Activated CD8-positive, alpha-beta memory T cell treated with anti-CD3 and anti-CD28 coated beads for 24 hours (primary cell): ENCODE measurements around the gene TMEM182.

ENCODE experiments used
- DNase-seq: peaks from one replicate; pipeline ENCODE4 v3.0.0-alpha.2; 2020

Gene TMEM182

GRCh38 chr2:102803041-102803896, 41.4 kb downstream of the TMEM182 start:
- no peak for DNase-seq

GRCh38 chr2:102803897-102804217, 42.0 kb downstream of the TMEM182 start:
- DNase-seq = no peak

DNA sequence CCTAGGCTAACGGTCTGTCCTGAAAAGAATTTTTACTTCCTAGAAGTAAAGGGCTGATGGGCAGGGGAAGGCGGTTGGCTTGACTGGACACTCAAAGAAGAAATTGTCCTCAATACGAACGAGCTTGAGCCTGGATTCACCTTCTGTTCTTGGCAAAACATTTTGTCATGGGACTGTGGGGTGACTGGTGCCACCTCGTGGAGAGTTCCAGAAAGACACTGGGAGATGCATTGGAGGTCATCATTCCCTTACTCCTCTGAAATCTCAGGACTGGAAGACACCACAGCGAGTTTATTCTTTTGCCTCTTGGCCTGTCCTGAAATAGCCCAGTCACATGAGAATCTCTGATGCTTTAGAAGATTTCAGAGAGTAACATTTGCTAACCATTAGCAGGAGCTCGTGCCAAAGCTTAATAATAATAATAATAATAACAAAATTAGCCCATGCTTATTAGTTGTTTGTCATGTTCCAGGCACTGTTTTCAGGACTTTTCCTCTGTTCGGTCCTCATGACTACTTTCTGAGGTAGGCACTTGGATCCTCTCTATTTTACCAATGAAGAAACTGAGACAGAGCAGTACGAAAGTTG, 44.5 kb downstream of the TMEM182 start:
- DNase-seq = peak; percentile 71

DNA sequence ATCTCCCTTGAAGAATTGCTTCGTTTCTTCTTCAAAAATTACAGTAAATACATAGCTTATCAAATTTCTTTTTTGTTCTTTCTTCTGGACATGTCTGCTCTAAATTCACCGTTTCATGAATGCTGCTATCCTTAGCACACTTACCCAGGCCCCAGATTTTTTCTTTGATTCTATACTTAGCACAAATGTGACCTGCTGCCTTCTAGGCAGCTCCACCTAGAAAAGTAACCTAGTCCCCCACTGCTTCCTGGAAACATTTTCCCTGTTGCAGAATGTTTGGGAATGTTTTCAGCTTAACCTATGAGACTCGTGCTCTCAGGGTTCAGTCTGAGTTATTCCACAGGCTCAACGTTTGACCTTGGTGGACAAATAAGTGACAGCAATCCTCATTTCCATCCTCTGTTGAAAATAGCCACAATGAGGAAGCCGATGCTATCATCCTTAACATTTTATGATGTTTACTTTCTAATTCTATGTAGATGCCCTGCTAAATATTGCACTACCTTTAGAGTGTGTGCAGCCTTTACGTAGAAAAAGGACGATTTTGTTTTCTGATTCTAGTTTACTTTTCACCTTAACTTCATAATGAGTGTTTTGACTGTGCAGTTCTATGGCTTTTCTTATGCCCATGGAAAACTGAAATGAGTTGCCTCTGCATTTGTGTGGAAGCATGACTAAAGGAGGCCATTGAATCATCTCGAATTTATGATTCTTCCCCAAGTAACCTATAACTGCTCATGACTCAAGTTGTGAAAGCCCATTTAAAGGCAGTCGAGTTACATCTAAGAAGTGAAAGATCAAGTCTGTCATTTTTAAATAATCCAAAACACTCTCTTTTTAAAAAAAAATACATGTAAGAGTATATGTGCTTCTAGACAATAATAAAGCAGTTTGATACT, 47.7 kb downstream of the TMEM182 start:
- DNase-seq = no peak

DNA sequence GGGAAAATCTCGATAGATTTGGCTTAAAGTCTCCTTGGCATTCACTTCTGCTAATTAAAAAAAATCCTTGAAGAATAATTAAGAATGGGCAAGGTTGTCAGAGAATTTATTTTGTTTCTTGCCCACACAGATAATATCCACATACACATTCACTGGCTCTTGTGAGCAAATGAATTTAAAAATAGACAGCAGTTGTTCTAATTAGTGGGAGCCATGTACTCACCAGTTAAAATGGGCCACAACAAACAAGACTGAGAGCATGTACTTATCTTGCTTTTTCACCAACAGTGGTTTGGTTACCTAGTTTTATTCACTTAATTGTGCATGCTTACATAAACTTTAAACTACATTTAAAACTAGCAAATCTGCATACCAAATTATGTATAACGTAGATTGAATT, 53.5 kb downstream of the TMEM182 start:
- no peak for DNase-seq

DNA sequence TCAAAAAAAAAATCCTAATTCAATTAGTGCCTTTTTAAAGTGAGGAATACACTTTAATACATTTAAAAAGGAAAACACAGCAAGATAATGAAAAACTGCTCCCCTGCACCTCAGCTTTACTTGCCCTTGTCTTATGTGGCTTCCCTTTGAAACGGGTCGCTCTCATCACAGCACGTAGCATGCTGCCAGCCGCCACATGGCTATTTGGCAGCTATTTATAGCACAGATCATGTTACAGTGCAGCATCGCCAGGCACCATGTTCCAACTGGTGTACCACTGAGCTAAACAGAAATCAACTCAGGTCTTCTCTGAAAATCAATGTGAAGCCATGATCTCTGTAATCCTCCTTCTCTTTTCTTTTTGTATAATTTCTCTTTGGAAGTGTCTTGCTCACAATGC, 65.1 kb downstream of the TMEM182 start:
- no peak for DNase-seq

- DNase-seq = no peak
These were observed 71.0 kb downstream of the TMEM182 start for GRCh38 chr2:102832789-102833188.

GRCh38 chr2:102834523-102835273, 72.9 kb downstream of the TMEM182 start:
- no peak for DNase-seq

DNA sequence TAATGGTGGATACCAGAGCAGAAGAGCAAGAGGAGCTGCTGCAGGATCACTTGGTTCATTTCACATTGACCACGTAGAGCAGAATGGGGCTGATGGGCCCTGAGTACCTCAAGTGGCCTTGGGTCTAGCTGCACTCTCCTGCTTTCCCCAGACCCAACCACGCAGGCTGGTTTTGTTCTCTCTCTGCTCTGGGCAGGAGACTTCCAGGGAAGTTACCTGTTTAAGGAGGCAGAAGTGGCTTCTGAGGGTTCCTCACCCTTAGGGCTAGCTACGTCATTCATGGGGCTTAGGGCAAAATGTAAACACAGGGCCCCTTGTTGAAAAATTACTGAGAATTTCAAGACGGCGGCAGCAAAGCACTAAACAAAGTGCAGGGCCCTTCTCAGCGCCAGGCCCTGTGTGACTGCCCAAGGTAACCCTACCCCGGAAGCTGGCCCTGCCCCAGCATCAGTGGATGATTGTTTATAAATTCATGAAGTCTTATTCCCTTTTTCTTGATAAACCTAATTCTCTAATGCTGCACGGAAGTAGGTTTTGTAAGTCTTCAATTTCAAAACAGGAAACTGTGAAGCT, 75.9 kb downstream of the TMEM182 start:
- DNase-seq = no peak

DNA sequence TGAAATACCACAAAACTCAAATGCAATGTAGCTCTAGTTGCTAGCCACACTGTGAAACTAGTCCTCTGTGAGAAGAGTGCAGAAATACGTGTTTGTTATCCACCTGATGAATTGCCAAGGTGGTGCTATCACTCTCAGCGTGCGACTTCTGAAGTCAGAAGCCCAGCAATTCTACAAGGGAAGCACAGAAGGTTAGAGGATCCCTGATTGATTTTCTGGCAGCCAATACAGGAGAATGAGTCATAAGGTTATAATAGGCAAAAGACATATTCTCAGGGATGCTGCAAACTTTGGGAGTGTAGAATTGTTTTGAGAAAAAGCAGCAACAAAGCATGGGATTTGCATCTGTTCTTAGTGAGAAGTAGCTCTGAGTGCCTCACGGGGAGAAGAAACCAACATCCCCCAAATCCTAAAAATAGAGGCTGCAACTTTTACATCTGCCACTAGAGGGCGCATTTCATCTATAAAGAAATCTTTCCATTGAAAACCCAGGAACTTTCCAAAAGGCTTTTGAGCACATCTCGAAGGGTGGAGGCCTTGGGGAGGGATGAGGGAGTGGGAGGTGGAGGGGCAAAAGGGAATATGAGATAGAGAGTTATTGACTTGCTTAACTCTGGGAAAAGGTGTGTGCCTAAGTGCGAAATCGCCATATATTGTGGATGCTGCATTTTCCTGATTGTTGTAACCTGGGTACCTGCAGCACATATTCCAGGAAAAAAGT, 78.0 kb downstream of the TMEM182 start:
- peak; percentile 59 for DNase-seq

GRCh38 chr2:102841107-102841840, 79.4 kb downstream of the TMEM182 start:
- peak; percentile 58 for DNase-seq

- DNase-seq = no peak
These were observed 82.1 kb downstream of the TMEM182 start for GRCh38 chr2:102843764-102844443.

GRCh38 chr2:102844911-102845310, 83.1 kb downstream of the TMEM182 start:
- no peak for DNase-seq

- DNase-seq = no peak
These were observed 86.6 kb downstream of the TMEM182 start for GRCh38 chr2:102848366-102848839.

GRCh38 chr2:102850888-102851287, 89.1 kb downstream of the TMEM182 start:
- no peak for DNase-seq

- no peak for DNase-seq
These were observed 91.0 kb downstream of the TMEM182 start for GRCh38 chr2:102852867-102853266.
